ENCODE data around the gene ZFP36L1.
A peak's percentile ranks its signal among the peaks of the same experiment; 100 is the strongest.

Gene ZFP36L1

GRCh38 chr14:68798621-68799020, 5.8 kb upstream of the ZFP36L1 start:
- no peak for TF ChIP-seq CTCF (IDR thresholded peaks at IDR 0.05)
- Histone ChIP-seq H3K27ac (no peak overlapping the region), H3K4me1 (peaks cover 0 to 13% (median 9%) of the 10 kb centered on the region in 4 donors), H3K27me3 (no peaks in the 10 kb centered on the region), H3K36me3 (no peaks in the 10 kb centered on the region), H3K4me3 (no peak overlapping the region), H3K9me3 (no peaks in the 10 kb centered on the region)
- DNase-seq = no peak
- intact Hi-C loops (cut with DNase I; ENCODE audit: low total_unique reads) = no loop called here

- no peak overlapping the region for H3K4me3 ChIP-seq
- no peak for DNase-seq
- H3K9me3 ChIP-seq = no peaks in the 10 kb centered on the region
- peaks cover 0 to 13% (median 9%) of the 10 kb centered on the region in 4 donors for H3K4me1 ChIP-seq
- H3K27me3 ChIP-seq = no peaks in the 10 kb centered on the region
- intact Hi-C loops (cut with DNase I; ENCODE audit: low total_unique reads) = no loop called here
- peaks cover 0 to 6% (median 0%) of the 10 kb centered on the region in 3 donors for H3K36me3 ChIP-seq
- TF ChIP-seq CTCF (IDR thresholded peaks at IDR 0.05) = no peak
- peak overlapping the region; percentile 96 to 100 for H3K27ac ChIP-seq
These were observed 4.3 kb upstream of the ZFP36L1 start for GRCh38 chr14:68797121-68797670.

GRCh38 chr14:68796418-68797101, 3.7 kb upstream of the ZFP36L1 start:
- TF ChIP-seq CTCF (IDR thresholded peaks at IDR 0.05) = no peak
- Histone ChIP-seq H3K9me3 (no peaks in the 10 kb centered on the region), H3K27ac (peak overlapping the region; percentile 96 to 100), H3K4me1 (peaks cover 0 to 13% (median 9%) of the 10 kb centered on the region in 4 donors), H3K36me3 (peaks cover 0 to 11% (median 5%) of the 10 kb centered on the region in 3 donors), H3K27me3 (no peaks in the 10 kb centered on the region), H3K4me3 (peak overlapping the region; percentile 88 to 95)
- DNase-seq = no peak
- intact Hi-C loops (cut with DNase I; ENCODE audit: low total_unique reads) = no loop called here

- peak; percentile 82 to 93 for DNase-seq
- H3K27me3 ChIP-seq = no peaks in the 10 kb centered on the region
- H3K27ac ChIP-seq = peak overlapping the region; percentile 96 to 100
- H3K4me3 ChIP-seq = peak overlapping the region; percentile 88 to 95
- TF ChIP-seq CTCF (IDR thresholded peaks at IDR 0.05) = peak; percentile 90 to 95
- peaks cover 0 to 13% (median 9%) of the 10 kb centered on the region in 4 donors for H3K4me1 ChIP-seq
- intact Hi-C loops (cut with DNase I; ENCODE audit: low total_unique reads) = no loop called here
- peaks cover 0 to 18% (median 13%) of the 10 kb centered on the region in 3 donors for H3K36me3 ChIP-seq
- H3K9me3 ChIP-seq = no peaks in the 10 kb centered on the region
These were observed 2.9 kb upstream of the ZFP36L1 start for GRCh38 chr14:68795597-68796417.

GRCh38 chr14:68794851-68795596, 2.2 kb upstream of the ZFP36L1 start:
- H3K4me3 ChIP-seq = peak overlapping the region; percentile 88 to 95
- no peaks in the 10 kb centered on the region for H3K9me3 ChIP-seq
- intact Hi-C loops (cut with DNase I; ENCODE audit: low total_unique reads) = loop anchor here (5.0 kb wide), 2 partner anchors 248 to 268 kb away; no protein-coding TSS in a partner anchor
- H3K4me1 ChIP-seq = peaks cover 0 to 14% (median 9%) of the 10 kb centered on the region in 4 donors
- no peaks in the 10 kb centered on the region for H3K27me3 ChIP-seq
- H3K27ac ChIP-seq = peak overlapping the region; percentile 96 to 100
- no peak for TF ChIP-seq CTCF (IDR thresholded peaks at IDR 0.05)
- peak; percentile 73 to 82 for DNase-seq
- peaks cover 3 to 25% (median 20%) of the 10 kb centered on the region in 3 donors for H3K36me3 ChIP-seq
